SK-N-MC (cell line): Measurements from ENCODE around the gene TNK2.

Experiments used
- EZH2 ChIP-seq: fragments of 200-600 bp; sonication (generic); IDR thresholded peaks from one replicate; pipeline ENCODE4 v1.6.1; 2017; ENCODE audit warnings: antibody characterized with exemption
- FOXP2 ChIP-seq: optimal IDR thresholded peaks from 2 replicates; pipeline ENCODE3; 2011; ENCODE audit warnings: mild to moderate bottlenecking, moderate library complexity; ENCODE audit not compliant: insufficient read depth; ENCODE audit errors: extremely low read length, control extremely low read depth
- POLR2AphosphoS5 ChIP-seq: IDR thresholded peaks from 2 replicates; pipeline ENCODE4 v1.6.1; 2012; ENCODE audit warnings: mild to moderate bottlenecking, low read depth, low read length, borderline replicate concordance

- TF ChIP-seq POLR2AphosphoS5 (no peak), EZH2 (no peak), FOXP2 (no peak)
These were observed 8.6 kb upstream of the TNK2 start for GRCh38 chr3:195916991-195917390.
